Brain pericyte (primary cell): Measurements from ENCODE around the gene TMEM40.
"Not testable (repeated sequence)": the region's sequence is repeated elsewhere in the genome, so short reads cannot be mapped to it uniquely, and the experiment has no call there.

Experiments used
- DNase-seq: peaks from one replicate; pipeline ENCODE4 v3.0.0-alpha.2; 2012; ENCODE audit warnings: low read depth, low spot score

Gene TMEM40

GRCh38 chr3:12759097-12759679 lies at the start of gene TMEM40:
Gene TMEM40 (minus strand): TSS chr3:12759259. CDS start chr3:12749832, 9,427 bp downstream.
- DNase-seq = no peak

GRCh38 chr3:12808587-12808986 lies 49.5 kb upstream of the TMEM40 start:
- DNase-seq = no peak

DNA sequence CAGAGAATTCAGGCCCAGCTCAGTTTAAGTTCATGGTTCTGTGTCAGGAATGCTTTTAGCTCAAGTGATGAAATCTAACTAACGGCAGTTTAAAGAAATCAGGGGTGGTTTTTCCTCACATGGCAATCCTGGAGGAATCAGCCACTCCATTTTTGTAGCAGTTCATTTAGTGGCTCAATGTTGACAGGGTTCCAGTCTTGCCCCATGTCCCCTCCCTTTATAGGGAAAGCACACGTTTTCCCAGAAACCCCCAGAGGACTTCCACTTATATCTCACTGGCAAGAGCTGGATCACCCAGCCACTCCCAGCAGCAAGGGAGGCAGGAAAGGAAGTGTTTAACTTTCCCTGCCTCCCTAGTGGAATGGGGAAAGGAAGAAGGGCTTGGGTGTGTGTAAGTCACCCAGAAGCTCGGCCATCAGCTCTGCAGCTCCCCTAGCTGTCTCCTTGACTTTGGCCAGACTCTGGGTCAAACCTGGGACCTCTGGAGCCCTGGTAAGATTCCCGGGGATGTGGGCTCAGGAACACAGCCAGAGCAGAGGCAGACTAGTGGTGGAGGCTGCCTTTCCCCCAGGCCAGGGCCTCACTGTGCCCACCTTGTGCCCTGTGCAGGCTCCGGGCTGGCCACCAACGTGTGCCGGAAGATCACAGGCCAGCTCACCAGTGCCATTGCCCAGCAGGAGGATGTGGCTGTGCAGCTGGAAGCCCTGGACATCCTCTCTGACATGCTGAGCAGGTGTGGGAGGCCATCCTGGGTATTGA lies 48.7 kb upstream of the TMEM40 start:
- no peak for DNase-seq

- no peak for DNase-seq
Observed at GRCh38 chr3:12807066-12807465, 48.0 kb upstream of the TMEM40 start.

- no peak for DNase-seq
Observed at GRCh38 chr3:12803371-12803770, 44.3 kb upstream of the TMEM40 start.

DNA sequence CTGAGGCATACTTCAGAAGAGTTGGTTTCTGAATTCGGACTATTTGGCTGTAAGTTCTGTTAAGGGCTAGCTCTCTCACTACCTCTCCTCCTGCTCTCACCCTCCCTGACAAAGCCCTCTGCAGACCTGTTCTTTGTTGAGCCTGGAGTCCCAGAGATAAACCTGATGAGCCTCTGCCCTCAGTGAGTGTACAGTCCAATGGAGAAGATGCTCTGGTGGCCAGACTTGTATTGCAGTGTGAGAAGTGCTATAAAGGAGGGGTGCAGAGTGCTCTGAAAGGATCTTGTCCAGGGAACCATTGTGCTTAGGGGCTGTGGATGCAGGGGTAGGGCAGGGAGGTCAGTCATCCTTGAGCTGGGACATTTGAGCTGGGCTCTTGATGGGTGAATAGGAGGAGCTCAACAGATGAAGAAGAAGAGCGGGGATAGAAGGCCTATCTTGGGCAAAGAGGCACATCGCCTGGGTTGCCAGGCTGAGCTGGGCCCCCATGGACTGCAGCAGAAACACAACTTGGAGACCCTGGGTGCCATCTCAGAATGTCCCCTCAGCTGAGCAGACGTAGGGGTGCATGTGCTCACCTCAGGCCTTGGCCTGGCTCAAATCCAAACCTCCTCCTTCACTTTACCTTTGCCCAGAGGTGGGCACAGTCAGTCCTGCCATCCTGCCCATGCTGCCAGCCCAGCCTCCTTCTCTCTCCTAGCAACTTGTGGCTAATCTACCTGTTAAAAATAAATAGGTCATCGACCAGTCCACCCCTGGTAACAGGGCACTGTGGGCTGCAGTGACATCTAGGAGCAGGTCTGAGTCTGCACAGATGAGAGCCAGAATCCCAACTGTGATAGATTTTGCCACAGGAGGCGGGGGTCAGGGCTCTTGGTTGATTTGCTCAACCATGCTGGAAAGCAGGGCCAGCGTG lies 40.7 kb upstream of the TMEM40 start:
- DNase-seq = no peak

DNA sequence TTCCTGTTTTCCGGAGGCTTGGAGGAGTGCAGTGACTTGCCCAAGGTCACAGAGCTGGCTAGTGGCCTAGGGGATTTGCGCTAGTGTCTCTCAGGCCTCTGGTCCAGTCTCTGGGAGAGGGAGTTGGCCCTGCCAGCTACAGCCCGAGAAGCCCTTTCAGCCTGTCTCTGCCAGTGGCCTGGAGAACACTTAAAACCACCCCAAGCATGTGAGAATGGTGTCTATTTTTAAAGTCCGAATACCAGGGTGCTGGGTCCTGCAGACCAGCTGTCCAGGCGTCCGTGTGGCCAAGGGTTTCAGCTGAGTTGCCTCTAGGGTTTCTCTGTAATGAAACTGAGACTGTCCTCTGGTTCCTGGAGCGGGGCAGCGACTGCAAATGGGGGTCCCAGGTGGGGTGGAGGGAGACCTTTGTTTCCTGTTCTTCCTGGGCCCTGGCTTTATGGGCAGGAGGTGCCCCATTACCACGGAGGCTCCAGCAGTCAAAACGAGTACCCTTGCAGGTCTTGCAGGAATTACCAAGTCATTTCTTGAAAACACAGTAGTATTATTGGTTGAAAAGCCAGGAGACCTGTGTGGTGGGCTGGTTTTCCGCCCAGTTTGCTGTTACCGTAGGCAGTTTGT lies 39.6 kb upstream of the TMEM40 start:
- DNase-seq = no peak

- no peak for DNase-seq
Observed at GRCh38 chr3:12797892-12798558, 39.0 kb upstream of the TMEM40 start.

- DNase-seq = no peak
Observed at GRCh38 chr3:12797124-12797891, 38.2 kb upstream of the TMEM40 start.

DNA sequence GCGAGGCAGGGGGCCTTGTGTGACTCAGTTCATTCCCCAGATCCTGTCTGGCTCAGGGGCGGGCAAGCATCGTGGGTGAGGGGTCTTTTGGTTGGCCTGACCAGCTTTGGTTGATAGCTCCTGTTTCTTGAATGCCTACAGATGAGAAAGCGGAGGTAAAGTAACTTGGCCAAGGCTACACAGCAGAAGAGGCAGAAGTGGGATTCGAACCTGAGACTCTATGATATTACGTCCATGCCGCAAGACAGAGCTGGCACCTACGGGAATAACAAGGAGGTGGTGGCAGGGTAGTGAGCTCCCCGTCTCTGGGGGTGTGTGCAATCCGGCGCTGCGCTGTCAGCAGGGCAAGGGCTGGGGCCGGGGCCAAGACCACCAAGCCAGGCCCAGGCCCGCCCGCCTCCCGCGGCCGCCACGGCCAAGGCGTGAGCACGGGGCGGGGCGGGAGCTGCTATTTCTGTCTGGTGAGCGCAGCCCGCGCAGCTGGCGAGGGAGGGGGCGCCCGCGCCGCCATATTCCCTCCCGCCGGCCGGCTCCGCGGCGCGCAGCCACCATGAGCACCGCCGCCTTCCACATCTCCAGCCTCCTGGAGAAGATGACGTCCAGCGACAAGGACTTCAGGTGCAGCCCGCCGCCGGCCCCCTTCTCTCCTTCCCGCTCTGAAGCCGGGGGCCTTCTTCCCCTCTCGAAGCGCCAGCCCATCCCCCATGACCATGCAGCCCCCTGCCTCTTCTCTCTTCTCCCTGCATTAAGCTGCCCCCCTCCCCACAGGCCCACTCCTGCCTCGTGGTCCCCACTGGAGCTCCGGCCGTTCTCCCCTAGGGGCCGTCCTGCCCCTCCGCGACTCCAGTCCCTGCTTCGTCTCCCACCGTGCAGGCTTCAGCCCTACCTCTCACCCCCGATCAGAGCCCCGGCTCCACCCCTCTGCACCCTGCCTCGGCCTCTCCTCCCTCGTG lies 37.4 kb upstream of the TMEM40 start, which contains the start of gene CAND2:
Gene CAND2 (plus strand): TSS at position 510 of the 953 bp plus-strand sequence. CDS start 41 bp downstream, at position 551.
- DNase-seq = no peak

- no peak for DNase-seq
Observed at GRCh38 chr3:12793701-12794100, 34.6 kb upstream of the TMEM40 start.

DNA sequence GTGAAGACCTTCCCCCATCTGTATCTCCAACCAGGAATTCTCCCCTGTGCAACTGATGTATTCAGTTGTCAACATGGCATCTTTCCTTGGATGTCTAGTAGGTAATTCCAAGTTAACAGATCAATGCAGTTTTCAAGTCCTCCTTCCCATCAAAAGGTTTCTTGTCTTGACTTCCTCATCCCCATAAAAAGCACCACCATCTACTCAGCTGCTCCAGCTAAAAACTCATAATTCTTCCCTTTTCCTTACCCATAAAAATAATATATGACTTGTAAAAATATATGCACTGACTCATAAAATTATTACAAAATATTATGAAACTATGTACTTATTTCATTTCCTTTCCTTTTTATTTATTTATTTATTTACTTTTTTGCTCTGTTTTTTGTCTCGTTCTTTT lies 32.4 kb upstream of the TMEM40 start:
- no peak for DNase-seq

- DNase-seq = not testable (repeated sequence)
Observed at GRCh38 chr3:12787967-12788690, 29.1 kb upstream of the TMEM40 start.

DNA sequence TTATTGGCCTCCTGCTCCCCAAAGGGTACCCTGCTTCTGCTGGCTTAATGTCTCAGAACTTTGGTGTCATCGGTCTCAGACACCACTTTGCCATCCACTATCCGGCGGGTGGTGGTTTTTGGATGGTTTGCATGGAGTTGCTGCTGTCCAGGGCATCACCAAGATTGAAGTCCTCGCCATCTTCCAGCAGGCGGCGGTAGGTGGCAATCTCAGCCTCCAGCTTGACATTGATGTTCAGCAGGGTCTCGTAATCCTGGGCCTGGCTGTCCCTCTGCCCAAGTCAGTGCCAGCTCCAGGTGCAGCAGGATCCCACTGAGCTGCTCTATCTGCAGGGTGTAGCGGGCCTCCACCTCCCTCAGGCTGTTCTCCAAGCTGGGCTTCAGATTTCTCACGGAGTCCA lies 28.3 kb upstream of the TMEM40 start:
- not testable (repeated sequence) for DNase-seq

- no peak for DNase-seq
Observed at GRCh38 chr3:12785096-12785495, 26.0 kb upstream of the TMEM40 start.

GRCh38 chr3:12782172-12782815 lies 23.2 kb upstream of the TMEM40 start:
- no peak for DNase-seq

GRCh38 chr3:12780751-12781150 lies 21.7 kb upstream of the TMEM40 start:
- no peak for DNase-seq

GRCh38 chr3:12777171-12777570 lies 18.1 kb upstream of the TMEM40 start:
- DNase-seq = no peak
